GM18508 (cell line): ENCODE measurements around the gene BBS4.
"Not testable (repeated sequence)": the region's sequence is repeated elsewhere in the genome, so short reads cannot be mapped to it uniquely, and the experiment has no call there.

Experiments used
- ATAC-seq: cut with Tn5 transposase; IDR thresholded peaks from one replicate; pipeline ENCODE4 v1.9.1; 2021; ENCODE audit warnings: moderate number of reproducible peaks; ENCODE audit not compliant: insufficient read depth, unreplicated experiment

The BBS4 gene

GRCh38 chr15:72685925-72686794, at the start of gene BBS4, which contains the start of gene HIGD2B:
BBS4 (plus strand) TSS chr15:72686207; CDS start chr15:72686228, 21 bp downstream.
HIGD2B (minus strand) TSS chr15:72686182; CDS start chr15:72676374, 9,808 bp downstream.
- ATAC-seq = peak; percentile 73

- ATAC-seq = not testable (repeated sequence)
Observed at GRCh38 chr15:72636519-72637282, 49.3 kb upstream of the BBS4 start.

- ATAC-seq = not testable (repeated sequence)
Observed at GRCh38 chr15:72639759-72640483, 46.1 kb upstream of the BBS4 start.

GRCh38 chr15:72642271-72642670, 43.7 kb upstream of the BBS4 start:
- not testable (repeated sequence) for ATAC-seq

GRCh38 chr15:72648631-72649253, 37.3 kb upstream of the BBS4 start:
- not testable (repeated sequence) for ATAC-seq

GRCh38 chr15:72654397-72654796, 31.6 kb upstream of the BBS4 start, which contains the start of gene GOLGA6B:
GOLGA6B (plus strand) TSS chr15:72654697; CDS start chr15:72654738, 41 bp downstream.
- ATAC-seq = not testable (repeated sequence)

- ATAC-seq = not testable (repeated sequence)
Observed at GRCh38 chr15:72656014-72656413, 30.0 kb upstream of the BBS4 start.

- ATAC-seq = not testable (repeated sequence)
Observed at GRCh38 chr15:72661081-72661480, 24.9 kb upstream of the BBS4 start.

- not testable (repeated sequence) for ATAC-seq
Observed at GRCh38 chr15:72663931-72664330, 22.1 kb upstream of the BBS4 start.

GRCh38 chr15:72665706-72666105, 20.3 kb upstream of the BBS4 start:
- ATAC-seq = not testable (repeated sequence)

- ATAC-seq = not testable (repeated sequence)
Observed at GRCh38 chr15:72669803-72670202, 16.2 kb upstream of the BBS4 start.

GRCh38 chr15:72670656-72671352, 15.2 kb upstream of the BBS4 start:
- ATAC-seq = peak; percentile 45

- ATAC-seq = no peak
Observed at GRCh38 chr15:72671525-72671924, 14.5 kb upstream of the BBS4 start.

- ATAC-seq = no peak
Observed at GRCh38 chr15:72676838-72677237, 9.2 kb upstream of the BBS4 start.

GRCh38 chr15:72680931-72681330, 5.1 kb upstream of the BBS4 start:
- no peak for ATAC-seq

GRCh38 chr15:72682772-72683171, 3.2 kb upstream of the BBS4 start:
- ATAC-seq = no peak

GRCh38 chr15:72685301-72685924, 594 bp upstream of the BBS4 start:
- ATAC-seq = no peak

GRCh38 chr15:72688697-72689096, 2.7 kb downstream of the BBS4 start:
- ATAC-seq = no peak

GRCh38 chr15:72690938-72691337, 4.9 kb downstream of the BBS4 start:
- no peak for ATAC-seq
